Measurements from ENCODE around the gene ELL2.

DNA sequence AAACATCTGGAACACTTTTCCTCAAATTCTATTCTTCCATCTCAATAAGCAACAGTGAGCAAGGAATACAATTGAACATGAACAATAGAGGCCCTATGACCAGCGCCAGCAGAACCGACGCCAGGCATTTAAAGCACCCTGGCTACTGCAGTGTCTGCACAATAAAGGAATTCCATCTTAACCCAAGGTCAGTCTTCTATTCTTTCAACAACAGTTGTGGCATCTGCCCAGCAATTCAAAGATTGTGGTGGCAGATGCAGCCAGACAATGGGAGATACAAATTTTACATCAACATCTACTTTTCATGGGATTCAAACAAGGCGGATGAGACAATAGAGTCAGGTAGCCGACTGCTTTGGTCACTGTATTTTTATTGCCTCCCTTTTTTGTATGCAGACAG, 65.9 kb downstream of the ELL2 start:
- TF ChIP-seq, protein P1, sequence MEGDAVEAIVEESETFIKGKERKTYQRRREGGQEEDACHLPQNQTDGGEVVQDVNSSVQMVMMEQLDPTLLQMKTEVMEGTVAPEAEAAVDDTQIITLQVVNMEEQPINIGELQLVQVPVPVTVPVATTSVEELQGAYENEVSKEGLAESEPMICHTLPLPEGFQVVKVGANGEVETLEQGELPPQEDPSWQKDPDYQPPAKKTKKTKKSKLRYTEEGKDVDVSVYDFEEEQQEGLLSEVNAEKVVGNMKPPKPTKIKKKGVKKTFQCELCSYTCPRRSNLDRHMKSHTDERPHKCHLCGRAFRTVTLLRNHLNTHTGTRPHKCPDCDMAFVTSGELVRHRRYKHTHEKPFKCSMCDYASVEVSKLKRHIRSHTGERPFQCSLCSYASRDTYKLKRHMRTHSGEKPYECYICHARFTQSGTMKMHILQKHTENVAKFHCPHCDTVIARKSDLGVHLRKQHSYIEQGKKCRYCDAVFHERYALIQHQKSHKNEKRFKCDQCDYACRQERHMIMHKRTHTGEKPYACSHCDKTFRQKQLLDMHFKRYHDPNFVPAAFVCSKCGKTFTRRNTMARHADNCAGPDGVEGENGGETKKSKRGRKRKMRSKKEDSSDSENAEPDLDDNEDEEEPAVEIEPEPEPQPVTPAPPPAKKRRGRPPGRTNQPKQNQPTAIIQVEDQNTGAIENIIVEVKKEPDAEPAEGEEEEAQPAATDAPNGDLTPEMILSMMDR (IDR thresholded peaks at IDR 0.05): no peak
- TF ChIP-seq POLR2A (IDR thresholded peaks at IDR 0.05): no peak

Measured in heart left ventricle (tissue), 13 donors.